Measurements from ENCODE around the gene HCN4.

HCN4 gene

DNA sequence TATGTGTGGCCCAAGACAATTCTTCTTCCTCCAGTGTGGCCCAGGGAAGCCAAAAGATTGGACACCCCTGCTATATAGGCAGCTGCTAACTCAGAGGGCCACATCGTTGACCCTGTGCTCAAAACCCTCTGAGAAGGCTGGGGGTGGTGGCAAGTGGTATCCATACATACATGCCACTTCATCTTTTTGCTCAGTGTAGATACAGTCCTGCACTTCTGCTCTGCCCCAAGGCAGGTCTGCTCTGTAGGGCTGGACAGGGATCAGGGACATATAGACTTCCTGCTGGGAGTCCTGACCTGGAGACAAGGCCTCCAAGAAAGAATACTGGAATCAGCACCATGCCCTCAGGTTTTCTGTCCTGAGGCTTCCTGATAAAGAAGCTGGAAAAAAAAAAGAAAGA is 4.5 kb upstream of the HCN4 start:
- no peaks in the 10 kb centered on the region for H3K4me1 Mint-ChIP-seq
- DNase-seq (ENCODE audit: low spot score in 2 of 2) (no peak), ATAC-seq (replicated peaks; ENCODE audit: extremely low read depth, poor library complexity, severe bottlenecking) (no peak)
- peaks cover 1% of the 10 kb centered on the region for H3K36me3 Mint-ChIP-seq (ENCODE audit: insufficient read depth)
- no peak overlapping the region for H3K4me3 Mint-ChIP-seq
- peaks cover 31% of the 10 kb centered on the region for H3K27me3 Mint-ChIP-seq
- no peak overlapping the region for H3K27ac Mint-ChIP-seq (ENCODE audit: low read depth)
- H3K9me3 Mint-ChIP-seq: no peaks in the 10 kb centered on the region

DNA sequence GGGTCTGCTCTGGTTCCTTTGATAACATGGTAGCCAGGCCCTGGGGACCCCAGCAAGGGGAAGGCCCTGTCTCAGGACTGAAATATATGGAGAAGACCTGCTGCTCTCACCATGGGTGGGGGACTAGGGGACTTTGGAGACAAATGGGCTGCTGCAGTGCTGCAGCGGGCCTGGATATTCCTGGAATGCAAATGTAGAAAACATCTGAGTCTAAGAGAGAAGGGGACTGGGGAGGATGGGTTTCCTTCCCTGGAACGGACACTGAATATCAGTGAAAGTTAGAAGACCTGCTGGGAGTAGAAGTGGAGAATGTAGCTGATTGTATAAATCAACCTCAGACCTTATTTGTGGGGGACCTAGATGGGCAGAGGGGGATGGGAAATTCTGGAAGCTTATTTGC is 3.1 kb upstream of the HCN4 start:
- ATAC-seq (replicated peaks; ENCODE audit: extremely low read depth, poor library complexity, severe bottlenecking) (no peak), DNase-seq (ENCODE audit: low spot score in 2 of 2) (no peak)
- H3K36me3 Mint-ChIP-seq (ENCODE audit: insufficient read depth): peaks cover 1% of the 10 kb centered on the region
- H3K27ac Mint-ChIP-seq (ENCODE audit: low read depth): no peak overlapping the region
- H3K9me3 Mint-ChIP-seq: no peaks in the 10 kb centered on the region
- H3K27me3 Mint-ChIP-seq: peaks cover 37% of the 10 kb centered on the region
- no peak overlapping the region for H3K4me3 Mint-ChIP-seq
- no peaks in the 10 kb centered on the region for H3K4me1 Mint-ChIP-seq

DNA sequence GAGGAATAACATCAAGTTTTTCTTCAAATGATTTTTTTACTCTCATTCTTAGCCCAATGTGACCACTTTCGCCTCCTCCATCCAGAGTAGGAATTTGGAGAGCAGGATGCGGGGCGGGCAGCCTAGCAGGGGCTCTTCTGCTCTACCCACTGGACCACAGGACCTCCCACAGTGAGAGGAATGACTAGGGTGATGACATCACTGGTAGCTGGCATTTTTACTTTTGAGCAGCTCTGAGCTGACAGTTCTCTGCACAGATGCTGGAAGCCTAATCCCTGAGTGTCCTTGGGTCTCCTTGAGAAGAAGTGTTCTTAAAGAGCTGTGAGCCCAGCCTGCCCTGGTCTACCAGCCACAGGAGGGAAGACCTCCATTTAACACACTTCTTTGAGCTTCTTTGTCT is 1.4 kb upstream of the HCN4 start:
- H3K27me3 Mint-ChIP-seq: peaks cover 53% of the 10 kb centered on the region
- no peaks in the 10 kb centered on the region for H3K4me1 Mint-ChIP-seq
- DNase-seq (ENCODE audit: low spot score in 2 of 2): no peak

GRCh38 chr15:73369154-73369694 is 466 bp upstream of the HCN4 start:
- Mint-ChIP-seq H3K27me3 (peaks cover 63% of the 10 kb centered on the region), H3K9me3 (no peaks in the 10 kb centered on the region), H3K36me3 (ENCODE audit: insufficient read depth) (peaks cover 3% of the 10 kb centered on the region), H3K27ac (ENCODE audit: low read depth) (no peak overlapping the region), H3K4me1 (no peaks in the 10 kb centered on the region), H3K4me3 (no peak overlapping the region)
- no peak for ATAC-seq (replicated peaks; ENCODE audit: extremely low read depth, poor library complexity, severe bottlenecking)
- DNase-seq (ENCODE audit: low spot score in 2 of 2): no peak

More for the DNA sequence above, 1.4 kb upstream of the HCN4 start:
- Mint-ChIP-seq H3K4me3 (no peak overlapping the region), H3K27ac (ENCODE audit: low read depth) (no peak overlapping the region), H3K36me3 (ENCODE audit: insufficient read depth) (peaks cover 2% of the 10 kb centered on the region), H3K9me3 (no peaks in the 10 kb centered on the region)
- ATAC-seq (replicated peaks; ENCODE audit: extremely low read depth, poor library complexity, severe bottlenecking): no peak

- H3K9me3 Mint-ChIP-seq: no peaks in the 10 kb centered on the region
- H3K36me3 Mint-ChIP-seq (ENCODE audit: insufficient read depth): peaks cover 4% of the 10 kb centered on the region
- no peak for ATAC-seq (replicated peaks; ENCODE audit: extremely low read depth, poor library complexity, severe bottlenecking)
- peaks cover 72% of the 10 kb centered on the region for H3K27me3 Mint-ChIP-seq
- H3K4me3 Mint-ChIP-seq: no peak overlapping the region
- no peak for DNase-seq (ENCODE audit: low spot score in 2 of 2)
- H3K27ac Mint-ChIP-seq (ENCODE audit: low read depth): no peak overlapping the region
- H3K4me1 Mint-ChIP-seq: no peaks in the 10 kb centered on the region
Measured at GRCh38 chr15:73367624-73368300, 996 bp downstream of the HCN4 start.

- no peaks in the 10 kb centered on the region for H3K4me1 Mint-ChIP-seq
- peaks cover 4% of the 10 kb centered on the region for H3K36me3 Mint-ChIP-seq (ENCODE audit: insufficient read depth)
- no peak overlapping the region for H3K27ac Mint-ChIP-seq (ENCODE audit: low read depth)
- ATAC-seq (replicated peaks; ENCODE audit: extremely low read depth, poor library complexity, severe bottlenecking): no peak
- no peaks in the 10 kb centered on the region for H3K9me3 Mint-ChIP-seq
- H3K27me3 Mint-ChIP-seq: peaks cover 75% of the 10 kb centered on the region
- peak overlapping the region; percentile 27 for H3K4me3 Mint-ChIP-seq
- DNase-seq (ENCODE audit: low spot score in 2 of 2): no peak
Measured at GRCh38 chr15:73366766-73367623, 1.8 kb downstream of the HCN4 start.

GRCh38 chr15:73364070-73364469 is 4.7 kb downstream of the HCN4 start:
- ATAC-seq (replicated peaks; ENCODE audit: extremely low read depth, poor library complexity, severe bottlenecking) (no peak), DNase-seq (ENCODE audit: low spot score in 2 of 2) (no peak)
- no peak overlapping the region for H3K27ac Mint-ChIP-seq (ENCODE audit: low read depth)
- H3K4me3 Mint-ChIP-seq: no peak overlapping the region
- peaks cover 76% of the 10 kb centered on the region for H3K27me3 Mint-ChIP-seq
- H3K4me1 Mint-ChIP-seq: no peaks in the 10 kb centered on the region
- H3K9me3 Mint-ChIP-seq: no peaks in the 10 kb centered on the region
- peaks cover 4% of the 10 kb centered on the region for H3K36me3 Mint-ChIP-seq (ENCODE audit: insufficient read depth)

- H3K27me3 Mint-ChIP-seq: peaks cover 88% of the 10 kb centered on the region
- peaks cover 5% of the 10 kb centered on the region for H3K4me1 Mint-ChIP-seq
- H3K36me3 Mint-ChIP-seq (ENCODE audit: insufficient read depth): peaks cover 4% of the 10 kb centered on the region
- H3K4me3 Mint-ChIP-seq: no peak overlapping the region
- no peak for ATAC-seq (replicated peaks; ENCODE audit: extremely low read depth, poor library complexity, severe bottlenecking)
- H3K9me3 Mint-ChIP-seq: no peaks in the 10 kb centered on the region
- no peak overlapping the region for H3K27ac Mint-ChIP-seq (ENCODE audit: low read depth)
- DNase-seq (ENCODE audit: low spot score in 2 of 2): no peak
Measured at GRCh38 chr15:73362900-73363299, 5.9 kb downstream of the HCN4 start.

GRCh38 chr15:73361337-73361736 is 7.4 kb downstream of the HCN4 start:
- Mint-ChIP-seq H3K27ac (ENCODE audit: low read depth) (no peak overlapping the region), H3K9me3 (no peaks in the 10 kb centered on the region), H3K27me3 (peaks cover 93% of the 10 kb centered on the region), H3K4me3 (no peak overlapping the region), H3K4me1 (peaks cover 5% of the 10 kb centered on the region), H3K36me3 (ENCODE audit: insufficient read depth) (peaks cover 4% of the 10 kb centered on the region)
- DNase-seq (ENCODE audit: low spot score in 2 of 2) (no peak), ATAC-seq (replicated peaks; ENCODE audit: extremely low read depth, poor library complexity, severe bottlenecking) (no peak)

- DNase-seq (ENCODE audit: low spot score in 2 of 2) (no peak), ATAC-seq (replicated peaks; ENCODE audit: extremely low read depth, poor library complexity, severe bottlenecking) (no peak)
- Mint-ChIP-seq H3K27ac (ENCODE audit: low read depth) (no peak overlapping the region), H3K36me3 (ENCODE audit: insufficient read depth) (peaks cover 2% of the 10 kb centered on the region), H3K4me3 (no peak overlapping the region), H3K4me1 (peaks cover 5% of the 10 kb centered on the region), H3K9me3 (no peaks in the 10 kb centered on the region), H3K27me3 (peaks cover 85% of the 10 kb centered on the region)
Measured at GRCh38 chr15:73359651-73360050, 9.1 kb downstream of the HCN4 start.

GRCh38 chr15:73357999-73358665 is 10.6 kb downstream of the HCN4 start:
- no peaks in the 10 kb centered on the region for H3K9me3 Mint-ChIP-seq
- DNase-seq (ENCODE audit: low spot score in 2 of 2) (no peak), ATAC-seq (replicated peaks; ENCODE audit: extremely low read depth, poor library complexity, severe bottlenecking) (no peak)
- peaks cover 74% of the 10 kb centered on the region for H3K27me3 Mint-ChIP-seq
- H3K36me3 Mint-ChIP-seq (ENCODE audit: insufficient read depth): no peaks in the 10 kb centered on the region
- no peak overlapping the region for H3K27ac Mint-ChIP-seq (ENCODE audit: low read depth)
- peaks cover 5% of the 10 kb centered on the region for H3K4me1 Mint-ChIP-seq
- H3K4me3 Mint-ChIP-seq: no peak overlapping the region

- peaks cover 5% of the 10 kb centered on the region for H3K4me1 Mint-ChIP-seq
- no peak overlapping the region for H3K4me3 Mint-ChIP-seq
- peaks cover 54% of the 10 kb centered on the region for H3K27me3 Mint-ChIP-seq
- no peaks in the 10 kb centered on the region for H3K9me3 Mint-ChIP-seq
- H3K36me3 Mint-ChIP-seq (ENCODE audit: insufficient read depth): no peaks in the 10 kb centered on the region
- no peak overlapping the region for H3K27ac Mint-ChIP-seq (ENCODE audit: low read depth)
- ATAC-seq (replicated peaks; ENCODE audit: extremely low read depth, poor library complexity, severe bottlenecking) (no peak), DNase-seq (ENCODE audit: low spot score in 2 of 2) (no peak)
Measured at GRCh38 chr15:73355612-73356265, 13.0 kb downstream of the HCN4 start.

All from central memory CD8-positive, alpha-beta T cell (primary cell).